Heart right ventricle (tissue), 16 donors: ENCODE results near the gene C1orf35. TPM values are rescaled to one million over a fixed set of nuclear protein-coding genes. Genes with fewer than 3 reads are reported as not detected.

ENCODE experiments used
- ATAC-seq, 8 donors: fragments of 200-7000 bp; cut with Tn5 transposase; one replicate each; pipeline ENCODE4 v1.9.1; 2020; ENCODE audit warnings: mild to moderate bottlenecking in 8 of 8, moderate library complexity in 8 of 8, moderate number of reproducible peaks in 1 of 8
- DNase-seq, 2 donors: peaks; one replicate each; pipeline ENCODE4 v3.0.0-alpha.2; 2020
- H3K27ac ChIP-seq, 10 donors: fragments of 200-600 bp; sonication (generic) in 2 of 10; one replicate each; pipeline versions ENCODE4 v1.5.0 to v1.8.0; 2020 to 2022; ENCODE audit warnings: mild to moderate bottlenecking in 3 of 10
- H3K27me3 ChIP-seq, 7 donors: fragments of 200-600 bp; one replicate each; pipeline ENCODE4 v1.8.0; 2021 to 2022; ENCODE audit warnings: mild to moderate bottlenecking in 2 of 7
- H3K36me3 ChIP-seq, 9 donors: fragments of 200-600 bp; sonication (generic) in 1 of 9; one replicate each; pipeline versions ENCODE4 v1.5.0 to v1.8.0; 2020 to 2022; ENCODE audit warnings: mild to moderate bottlenecking in 2 of 9
- H3K4me1 ChIP-seq, 9 donors: fragments of 200-600 bp; sonication (generic) in 1 of 9; one replicate each; pipeline versions ENCODE4 v1.5.0 to v1.8.0; 2020 to 2022; ENCODE audit warnings: mild to moderate bottlenecking in 4 of 9
- H3K4me3 ChIP-seq, 10 donors: fragments of 200-600 bp; sonication (generic) in 2 of 10; one replicate each; pipeline versions ENCODE4 v1.5.0 to v1.8.0; 2020 to 2022; ENCODE audit warnings: mild to moderate bottlenecking in 7 of 10, moderate library complexity in 2 of 10
- H3K9me3 ChIP-seq, 11 donors: fragments of 200-600 bp in 10 of 11; sonication (generic) in 2 of 11; one replicate each; pipeline versions ENCODE4 v1.5.0 to v1.8.0; 2013 to 2022; ENCODE audit warnings: mild to moderate bottlenecking in 2 of 11, control low read depth in 1 of 11, moderate library complexity in 1 of 11
- CTCF ChIP-seq, 9 donors: fragments of 200-600 bp; sonication (generic) in 2 of 9; IDR thresholded peaks; one replicate each; pipeline versions ENCODE4 v1.5.0 to v1.8.0; 2021 to 2022; ENCODE audit warnings: antibody characterized with exemption in 9 of 9, mild to moderate bottlenecking in 5 of 9, moderate library complexity in 1 of 9
- WGBS, 2 donors: extraction: QIAGEN DNeasy Blood & Tissue Kit; methylation state at CpG; one replicate each; pipeline ENCODE4 v1.1.7; 2013; ENCODE audit warnings: inconsistent platforms in 1 of 2; 5-methylcytosine and 5-hydroxymethylcytosine counted together
- intact Hi-C, 10 donors: fragments of 100-400 bp; cut with DNase I; formaldehyde crosslinking; loops; one replicate each; pipeline versions ENCODE4 v1.11.1 to v1.14.2; 2022
- polyA plus RNA-seq, 2 donors: library from polyadenylated mRNA; stranded (reverse); fragments of 200-250 nt; gene quantifications; one replicate each; pipeline ENCODE4 v1.2.3, GENCODE V29; 2013
- total RNA-seq, 10 donors: library from RNA; stranded (reverse); fragmentation: NEBNext Ultra II Directional in 3 of 10; extraction: Animal tissue kit (Norgen Biotek cat#: 25700) in 3 of 10; gene quantifications; one replicate each; pipeline versions ENCODE4 v1.2.1 to v1.2.4, GENCODE V29; 2021 to 2023
- donor health status: Arrhythmogenic right ventricular cardiomyopathy.
- donor health status: ischemic (EF 13 %, LVEDD 7.1; RV severe dilation, severe dysfunction).
- donor health status: healthy with polysubstance abuse.
- donor health status: DM: no; HTN: yes; CAD: no.
- donor health status: DM: no; HTN: no; CAD: no.
- donor health status: ischemic (EF 25% LVEDD 6.9; RV normal size, moderate dysfunction).
- donor health status: ischemic (EF 25% LVEDD 5.7; RV mildly dilated, moderate dysfunction).
- donor health status: healthy.
- donor health status: DM: yes; HTN: yes; CAD: no.
- donor health status: Ischemic cardiomyopathy.
- donor health status: ischemic (EF 35%, LVEDD 5.7; RV mildly dilated, moderate dysfunction).
- donor health status: nonischemic (EF 11% LVEDD 7.7; RV severe dilation, severe dysfunction).
- donor health status: DM: yes; HTN: yes; CAD: no.
- donor health status: PGD.
- donor health status: ischemic (EF 29% LVEDD 5.4; RV normal size, mild dysfunction).
- donor health status: nonischemic (EF 23%, LVEDD 6.1; RV moderate dilation, normal function).

C1orf35 gene
- total and polyA plus RNA-seq, 12 donors: 5.6 to 15.7 (median 6.4) TPM

- Histone ChIP-seq H3K27me3 (no peaks in the 10 kb centered on the region), H3K4me3 (no peak overlapping the region), H3K4me1 (peaks cover 19 to 61% (median 51%) of the 10 kb centered on the region in 9 donors), H3K9me3 (no peaks in the 10 kb centered on the region), H3K36me3 (peaks cover 0 to 40% (median 17%) of the 10 kb centered on the region in 9 donors), H3K27ac (no peak overlapping the region)
- ATAC-seq (no peak), DNase-seq (peak in 1 of 2 donors; percentile 13)
- TF ChIP-seq CTCF (IDR thresholded peaks at IDR 0.05): no peak
- 75 to 79% methylated on average over 9 of the region's 9 CpGs for WGBS, 2 donors
- intact Hi-C loops: no loop called here
Measured at GRCh38 chr1:228105270-228105995, 2.3 kb upstream of the C1orf35 start.

- no peak for TF ChIP-seq CTCF (IDR thresholded peaks at IDR 0.05)
- Histone ChIP-seq H3K27me3 (no peaks in the 10 kb centered on the region), H3K36me3 (peaks cover 0 to 47% (median 24%) of the 10 kb centered on the region in 9 donors), H3K4me3 (no peak overlapping the region), H3K27ac (peak overlapping the region in 2 of 10 donors; percentile 16 to 93), H3K9me3 (no peaks in the 10 kb centered on the region), H3K4me1 (peaks cover 19 to 54% (median 44%) of the 10 kb centered on the region in 9 donors)
- intact Hi-C loops: no loop called here
- WGBS, 2 donors: 54 to 63% methylated on average over 7 of the region's 7 CpGs
- ATAC-seq: no peak
- DNase-seq: peak in 1 of 2 donors; percentile 18
Measured at GRCh38 chr1:228104526-228105269, 1.6 kb upstream of the C1orf35 start.

DNA sequence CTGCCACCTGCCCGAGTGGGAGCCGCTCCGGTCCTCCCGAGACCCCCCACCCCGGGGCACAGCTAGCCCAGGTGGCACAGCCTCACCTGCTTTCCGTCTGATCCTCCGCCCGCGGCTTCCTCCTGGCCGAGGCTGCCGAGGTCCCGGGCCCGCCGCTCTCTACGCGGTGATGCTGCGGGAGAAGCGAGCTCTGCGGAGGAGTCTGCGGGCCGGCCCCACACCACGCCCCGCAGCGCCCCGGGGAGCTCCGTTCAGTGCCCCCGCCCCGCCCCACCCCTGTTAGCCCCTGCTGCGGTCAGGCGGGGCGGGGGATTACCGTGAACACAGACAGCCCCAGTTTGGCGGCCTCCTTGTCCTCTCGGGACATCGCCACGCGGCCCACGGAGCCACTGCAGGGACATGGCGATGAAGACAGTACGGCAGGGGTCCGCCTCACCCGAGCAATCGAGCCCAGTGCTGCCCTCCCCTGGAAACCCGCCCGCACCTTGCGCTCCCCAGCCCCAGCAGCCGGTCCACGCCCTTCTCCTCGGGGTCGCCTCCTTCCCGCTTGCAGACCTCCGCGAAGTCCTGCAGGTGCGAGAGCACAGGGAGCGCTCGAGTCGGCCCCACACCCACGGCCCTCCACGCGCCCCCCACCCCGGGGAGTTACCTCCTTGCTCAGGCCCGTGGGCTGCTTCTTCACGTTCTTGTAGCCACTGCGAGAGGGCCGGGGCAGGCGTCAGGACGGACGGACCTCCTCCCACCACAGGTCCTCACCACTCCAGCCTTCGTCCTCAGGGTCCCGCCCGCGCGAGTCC lies 933 bp downstream of the C1orf35 start:
- H3K4me1 ChIP-seq: peaks cover 12 to 38% (median 29%) of the 10 kb centered on the region in 9 donors
- DNase-seq (no peak), ATAC-seq (peak in 4 of 8 donors; percentile 0 to 14 (median 3))
- H3K27me3 ChIP-seq: no peaks in the 10 kb centered on the region
- no peaks in the 10 kb centered on the region for H3K9me3 ChIP-seq
- H3K36me3 ChIP-seq: peaks cover 6 to 64% (median 43%) of the 10 kb centered on the region in 9 donors
- TF ChIP-seq CTCF (IDR thresholded peaks at IDR 0.05): peak in 5 of 9 donors; percentile 20 to 38 (median 32)
- peak overlapping the region in 9 of 10 donors; percentile 83 to 95 (median 92) for H3K27ac ChIP-seq
- intact Hi-C loops: no loop called here
- WGBS, 2 donors: 12 to 15% methylated on average over 63 to 73 of the region's 73 CpGs
- peak overlapping the region; percentile 78 to 100 (median 94) for H3K4me3 ChIP-seq

DNA sequence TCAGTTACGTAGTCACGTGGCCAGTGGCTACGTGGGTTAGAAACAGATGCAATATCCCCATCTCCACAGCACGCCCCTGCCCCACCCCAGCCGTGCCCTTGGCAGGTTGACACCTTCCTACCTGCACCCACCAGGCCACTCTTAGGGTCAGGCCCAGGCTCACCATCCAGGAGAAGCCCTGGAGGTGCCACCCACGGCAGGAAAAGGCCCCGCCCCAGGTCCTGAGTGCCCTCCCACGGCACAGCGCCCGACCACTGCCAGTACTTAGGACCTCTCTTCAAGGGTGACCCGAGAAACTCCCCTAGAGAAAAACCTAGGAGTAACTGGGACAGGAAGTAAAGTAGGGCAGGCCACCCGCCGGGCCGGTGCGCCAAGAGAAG lies 1.5 kb downstream of the C1orf35 start:
- no peaks in the 10 kb centered on the region for H3K27me3 ChIP-seq
- peak overlapping the region in 7 of 10 donors; percentile 83 to 95 (median 92) for H3K27ac ChIP-seq
- DNase-seq (no peak), ATAC-seq (peak in 1 of 8 donors; percentile 0)
- WGBS, 2 donors: 59 to 72% methylated on average over 14 to 15 of the region's 15 CpGs
- H3K9me3 ChIP-seq: no peaks in the 10 kb centered on the region
- H3K4me3 ChIP-seq: peak overlapping the region in 8 of 10 donors; percentile 78 to 100 (median 93)
- intact Hi-C loops: no loop called here
- no peak for TF ChIP-seq CTCF (IDR thresholded peaks at IDR 0.05)
- H3K36me3 ChIP-seq: peaks cover 6 to 64% (median 38%) of the 10 kb centered on the region in 9 donors
- peaks cover 12 to 44% (median 32%) of the 10 kb centered on the region in 9 donors for H3K4me1 ChIP-seq
